Lower leg skin (tissue), 4 donors: ENCODE data around the gene NTSR2. TPM values are rescaled to one million over a fixed set of nuclear protein-coding genes. Genes with fewer than 3 reads are reported as not detected.
A peak's percentile ranks its signal among the peaks of the same experiment; 100 is the strongest.

Experiments
- DNase-seq, 2 donors: peaks; one replicate each; pipeline ENCODE4 v3.0.0-alpha.2; 2019; ENCODE audit warnings: low spot score in 2 of 2
- H3K4me3 ChIP-seq: fragments of 200-600 bp; sonication (generic); 2 replicates; pipeline ENCODE4 v1.5.1; 2017; ENCODE audit warnings: mild to moderate bottlenecking, low read depth; ENCODE audit not compliant: poor library complexity, severe bottlenecking
- POLR2A ChIP-seq, 2 donors: fragments of 450-650 bp; IDR thresholded peaks; one replicate each; pipeline ENCODE4 v1.6.1; 2016 to 2017; ENCODE audit warnings: antibody characterized with exemption in 2 of 2, mild to moderate bottlenecking in 1 of 2, moderate library complexity in 1 of 2
- WGBS, 2 donors: methylation state at CpG; one replicate each; pipeline ENCODE4 v1.1.5; 2018; 5-methylcytosine and 5-hydroxymethylcytosine counted together
- intact Hi-C: fragments of 100-400 bp; cut with DNase I; formaldehyde crosslinking; loops from one replicate; pipeline ENCODE4 v1.15.0; 2023; ENCODE audit warnings: low total_unique reads
- total RNA-seq, 4 donors: library from RNA; depleted of rRNA; stranded (reverse); fragments of >200 nt; gene quantifications; one replicate each; pipeline ENCODE4 v1.1.0, GENCODE V29; 2016
- TF ChIP-seq, protein P1 (sequence below), 3 donors: fragments of 450-650 bp; IDR thresholded peaks; one replicate each; pipeline ENCODE4 v1.5.1; 2016; ENCODE audit warnings: antibody characterized with exemption in 3 of 3, mild to moderate bottlenecking in 3 of 3, moderate library complexity in 2 of 3

Gene NTSR2
- total RNA-seq, 4 donors from 2014 or later: not detected

GRCh38 chr2:11691076-11691660, 21.2 kb upstream of the NTSR2 start:
- intact Hi-C loops: loop anchor here (5.0 kb wide), 1 partner anchor 91 kb away; no protein-coding TSS in a partner anchor
- no peak overlapping the region for H3K4me3 ChIP-seq
- TF ChIP-seq POLR2A (IDR thresholded peaks at IDR 0.05): no peak
- TF ChIP-seq, protein P1, sequence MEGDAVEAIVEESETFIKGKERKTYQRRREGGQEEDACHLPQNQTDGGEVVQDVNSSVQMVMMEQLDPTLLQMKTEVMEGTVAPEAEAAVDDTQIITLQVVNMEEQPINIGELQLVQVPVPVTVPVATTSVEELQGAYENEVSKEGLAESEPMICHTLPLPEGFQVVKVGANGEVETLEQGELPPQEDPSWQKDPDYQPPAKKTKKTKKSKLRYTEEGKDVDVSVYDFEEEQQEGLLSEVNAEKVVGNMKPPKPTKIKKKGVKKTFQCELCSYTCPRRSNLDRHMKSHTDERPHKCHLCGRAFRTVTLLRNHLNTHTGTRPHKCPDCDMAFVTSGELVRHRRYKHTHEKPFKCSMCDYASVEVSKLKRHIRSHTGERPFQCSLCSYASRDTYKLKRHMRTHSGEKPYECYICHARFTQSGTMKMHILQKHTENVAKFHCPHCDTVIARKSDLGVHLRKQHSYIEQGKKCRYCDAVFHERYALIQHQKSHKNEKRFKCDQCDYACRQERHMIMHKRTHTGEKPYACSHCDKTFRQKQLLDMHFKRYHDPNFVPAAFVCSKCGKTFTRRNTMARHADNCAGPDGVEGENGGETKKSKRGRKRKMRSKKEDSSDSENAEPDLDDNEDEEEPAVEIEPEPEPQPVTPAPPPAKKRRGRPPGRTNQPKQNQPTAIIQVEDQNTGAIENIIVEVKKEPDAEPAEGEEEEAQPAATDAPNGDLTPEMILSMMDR (IDR thresholded peaks at IDR 0.05): no peak
- WGBS, 2 donors: 70 to 91% methylated on average over 5 of the region's 5 CpGs
- DNase-seq: peak in 1 of 2 donors; percentile 59

DNA sequence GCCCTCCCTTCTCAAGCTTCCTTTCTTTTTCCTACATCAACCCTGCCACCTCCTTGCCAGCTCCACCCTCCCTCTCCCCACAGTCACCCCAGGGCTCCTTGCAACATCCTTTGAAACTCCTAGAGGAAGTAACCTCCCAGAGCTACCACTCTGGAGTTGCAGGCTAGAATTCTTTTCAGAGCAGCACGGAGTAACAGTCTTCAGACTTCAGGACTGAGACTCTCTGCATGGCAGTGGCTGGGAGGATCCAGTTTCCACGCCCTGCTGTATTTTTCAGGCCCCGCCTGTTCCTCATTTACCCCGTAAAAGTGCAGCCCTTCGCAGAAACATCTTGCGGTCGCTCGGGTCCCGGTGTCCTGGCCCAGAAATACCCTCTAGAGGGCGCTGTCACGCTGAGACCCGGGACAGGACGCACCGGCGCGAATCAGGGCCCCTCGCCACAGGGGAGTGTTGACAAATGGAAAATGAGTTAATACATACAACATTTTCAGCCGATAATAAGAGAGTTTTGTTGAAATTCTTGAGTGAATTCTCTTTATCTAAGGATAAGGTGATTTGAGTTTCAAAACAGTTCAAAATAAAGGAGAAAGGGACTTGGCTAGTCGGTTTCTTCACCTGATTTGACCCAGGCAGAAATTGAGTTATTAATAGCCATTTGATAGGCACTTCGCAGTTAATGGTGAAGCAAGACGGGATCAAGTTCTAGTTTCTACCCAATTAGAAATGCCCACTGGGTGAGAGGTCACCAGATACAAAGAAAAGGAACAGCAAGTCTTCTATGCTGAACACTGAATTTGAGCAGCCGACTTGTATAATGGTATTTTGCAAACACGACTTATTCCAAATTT, 18.5 kb upstream of the NTSR2 start:
- intact Hi-C loops: no loop called here

GRCh38 chr2:11687736-11688135, 17.7 kb upstream of the NTSR2 start:
- peak in 1 of 2 donors; percentile 48 for DNase-seq
- no peak overlapping the region for H3K4me3 ChIP-seq
- 70 to 71% methylated on average over 9 of the region's 9 CpGs for WGBS, 2 donors
- intact Hi-C loops: no loop called here
- TF ChIP-seq, protein P1 (IDR thresholded peaks at IDR 0.05): no peak
- TF ChIP-seq POLR2A (IDR thresholded peaks at IDR 0.05): no peak

More for the DNA sequence above, 18.5 kb upstream of the NTSR2 start:
- 10 to 12% methylated on average over 23 of the region's 23 CpGs for WGBS, 2 donors
- TF ChIP-seq, protein P1 (IDR thresholded peaks at IDR 0.05): peak in 1 of 3 donors; percentile 66
- TF ChIP-seq POLR2A (IDR thresholded peaks at IDR 0.05): no peak
- H3K4me3 ChIP-seq: no peak overlapping the region
- peak; percentile 74 to 96 for DNase-seq

DNA sequence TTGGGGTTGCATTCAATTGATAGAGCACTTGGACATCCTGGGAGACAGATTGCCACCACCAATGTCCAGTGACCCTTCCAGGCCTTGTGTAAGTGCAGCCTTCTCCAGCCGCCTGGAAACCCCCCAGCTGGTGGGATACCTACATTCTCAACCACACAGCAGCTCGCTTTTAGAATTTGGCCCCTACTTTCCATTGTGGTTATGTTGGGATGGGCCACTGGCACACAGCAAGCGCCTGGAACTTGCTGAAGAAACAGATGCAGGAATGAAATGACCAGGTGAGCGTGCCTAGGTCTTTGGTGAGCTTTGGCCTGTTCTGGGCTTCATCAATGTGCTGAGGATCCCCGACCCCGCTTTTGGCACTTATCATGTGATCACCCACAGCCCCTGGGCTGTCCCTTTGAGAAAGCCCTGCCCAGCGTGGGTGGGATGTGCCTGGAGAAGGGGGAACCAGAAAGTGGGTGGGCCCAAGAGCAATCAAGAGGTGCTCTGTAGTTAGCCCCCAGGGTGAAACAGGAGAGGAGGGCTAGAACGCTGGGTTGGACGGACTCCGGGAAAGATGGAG, 16.0 kb upstream of the NTSR2 start:
- 90 to 95% methylated on average over 10 of the region's 10 CpGs for WGBS, 2 donors
- DNase-seq: peak in 1 of 2 donors; percentile 70
- H3K4me3 ChIP-seq: no peak overlapping the region
- no peak for TF ChIP-seq POLR2A (IDR thresholded peaks at IDR 0.05)
- TF ChIP-seq, protein P1 (IDR thresholded peaks at IDR 0.05): no peak
- intact Hi-C loops: no loop called here

DNA sequence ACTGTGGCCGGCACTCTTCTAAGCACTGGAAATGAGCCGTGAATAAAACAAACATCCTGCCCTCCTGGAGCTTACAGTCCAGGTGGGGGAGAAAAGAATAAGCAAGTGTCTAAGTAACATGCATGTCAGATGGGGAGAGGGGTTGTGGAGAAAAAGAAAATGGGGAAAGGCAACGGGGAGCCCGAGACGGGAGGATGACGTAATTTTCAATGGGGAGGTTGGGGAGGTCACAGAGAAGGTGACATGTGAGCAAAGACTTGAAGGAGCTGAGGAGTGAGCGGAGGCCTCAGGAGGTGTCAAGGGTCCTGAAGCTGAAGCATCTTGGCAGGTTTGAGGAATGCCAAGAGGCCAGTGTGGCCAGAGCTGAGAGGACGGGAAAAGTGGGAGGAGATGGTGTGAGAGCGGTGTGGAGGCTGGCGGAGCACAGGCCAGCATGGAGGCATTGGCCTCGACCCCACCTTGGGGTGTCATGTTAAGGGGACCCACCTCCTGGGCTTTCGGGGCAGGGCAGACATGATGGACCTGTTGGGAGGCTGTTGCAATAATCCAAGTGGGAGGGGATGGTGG, 15.0 kb upstream of the NTSR2 start:
- DNase-seq: peak in 1 of 2 donors; percentile 68
- 79 to 81% methylated on average over 12 of the region's 12 CpGs for WGBS, 2 donors
- TF ChIP-seq, protein P1 (IDR thresholded peaks at IDR 0.05): no peak
- no peak for TF ChIP-seq POLR2A (IDR thresholded peaks at IDR 0.05)
- intact Hi-C loops: no loop called here
- no peak overlapping the region for H3K4me3 ChIP-seq
